ENCODE measurements around the gene KCNH8.

DNA sequence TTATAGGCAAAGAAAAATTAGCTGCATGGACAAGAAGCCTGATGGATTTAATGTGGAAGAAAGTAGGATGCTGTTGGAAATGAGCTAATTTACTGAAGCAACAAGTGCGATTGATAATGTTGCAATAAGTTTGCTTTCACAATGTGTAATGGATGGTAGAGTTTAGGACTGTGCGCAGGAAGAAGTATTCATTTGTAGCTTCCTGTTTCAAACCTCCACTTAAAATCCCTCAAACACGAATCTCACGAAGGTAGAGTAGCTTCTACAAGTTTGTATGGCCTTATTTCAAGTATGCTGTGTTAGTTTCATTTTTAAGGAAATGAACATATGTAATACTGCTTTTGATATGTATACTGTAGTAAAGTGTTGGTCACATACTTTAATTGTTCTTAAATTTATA is 42.3 kb downstream of the KCNH8 start:
- TF ChIP-seq, protein P1, sequence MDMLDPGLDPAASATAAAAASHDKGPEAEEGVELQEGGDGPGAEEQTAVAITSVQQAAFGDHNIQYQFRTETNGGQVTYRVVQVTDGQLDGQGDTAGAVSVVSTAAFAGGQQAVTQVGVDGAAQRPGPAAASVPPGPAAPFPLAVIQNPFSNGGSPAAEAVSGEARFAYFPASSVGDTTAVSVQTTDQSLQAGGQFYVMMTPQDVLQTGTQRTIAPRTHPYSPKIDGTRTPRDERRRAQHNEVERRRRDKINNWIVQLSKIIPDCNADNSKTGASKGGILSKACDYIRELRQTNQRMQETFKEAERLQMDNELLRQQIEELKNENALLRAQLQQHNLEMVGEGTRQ (IDR thresholded peaks at IDR 0.05; ENCODE audit: low read depth, low read length) = no peak
- TF ChIP-seq CTCF (conservative IDR thresholded peaks at IDR 0.05; ENCODE audit: low read depth, low read length) (no peak), CEBPB (IDR thresholded peaks at IDR 0.05; ENCODE audit: low read depth, low read length) (no peak), FOS (IDR thresholded peaks at IDR 0.05; ENCODE audit: low read depth, low read length) (no peak), POLR2A (IDR thresholded peaks at IDR 0.05; ENCODE audit: low read depth, low read length) (no peak), ELK1 (IDR thresholded peaks at IDR 0.05; ENCODE audit: borderline replicate concordance, low read depth, low read length) (no peak), MAFK (IDR thresholded peaks at IDR 0.05; ENCODE audit: low read depth, low read length) (no peak)
